ENCODE data around the gene GLS. TPM values are rescaled to one million over a fixed set of nuclear protein-coding genes. Genes with fewer than 3 reads are reported as not detected.

Gene GLS
- total and polyA plus RNA-seq, 9 of the 15 experiments (the other 6 are each of a cell fraction or from before 2014, with no cell fraction given), result 13.7 to 77.5 (median 48.2) TPM

GRCh38 chr2:190844700-190845401 is 35.8 kb upstream of the GLS start (continued):
- TF ChIP-seq, protein P1, sequence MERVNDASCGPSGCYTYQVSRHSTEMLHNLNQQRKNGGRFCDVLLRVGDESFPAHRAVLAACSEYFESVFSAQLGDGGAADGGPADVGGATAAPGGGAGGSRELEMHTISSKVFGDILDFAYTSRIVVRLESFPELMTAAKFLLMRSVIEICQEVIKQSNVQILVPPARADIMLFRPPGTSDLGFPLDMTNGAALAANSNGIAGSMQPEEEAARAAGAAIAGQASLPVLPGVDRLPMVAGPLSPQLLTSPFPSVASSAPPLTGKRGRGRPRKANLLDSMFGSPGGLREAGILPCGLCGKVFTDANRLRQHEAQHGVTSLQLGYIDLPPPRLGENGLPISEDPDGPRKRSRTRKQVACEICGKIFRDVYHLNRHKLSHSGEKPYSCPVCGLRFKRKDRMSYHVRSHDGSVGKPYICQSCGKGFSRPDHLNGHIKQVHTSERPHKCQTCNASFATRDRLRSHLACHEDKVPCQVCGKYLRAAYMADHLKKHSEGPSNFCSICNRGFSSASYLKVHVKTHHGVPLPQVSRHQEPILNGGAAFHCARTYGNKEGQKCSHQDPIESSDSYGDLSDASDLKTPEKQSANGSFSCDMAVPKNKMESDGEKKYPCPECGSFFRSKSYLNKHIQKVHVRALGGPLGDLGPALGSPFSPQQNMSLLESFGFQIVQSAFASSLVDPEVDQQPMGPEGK (CRISPR knock-in tag; IDR thresholded peaks at IDR 0.05; ENCODE audit: borderline replicate concordance), result no peak
- no peak for TF ChIP-seq CBFA2T2 (conservative IDR thresholded peaks at IDR 0.05)
- no peak for TF ChIP-seq TCF3 (CRISPR knock-in tag; IDR thresholded peaks at IDR 0.05)
- no peak for TF ChIP-seq TFAM (CRISPR knock-in tag; conservative IDR thresholded peaks at IDR 0.05)
- no peak for TF ChIP-seq NCOA1 (IDR thresholded peaks at IDR 0.05; ENCODE audit: low read depth)
- TF ChIP-seq, protein P2, sequence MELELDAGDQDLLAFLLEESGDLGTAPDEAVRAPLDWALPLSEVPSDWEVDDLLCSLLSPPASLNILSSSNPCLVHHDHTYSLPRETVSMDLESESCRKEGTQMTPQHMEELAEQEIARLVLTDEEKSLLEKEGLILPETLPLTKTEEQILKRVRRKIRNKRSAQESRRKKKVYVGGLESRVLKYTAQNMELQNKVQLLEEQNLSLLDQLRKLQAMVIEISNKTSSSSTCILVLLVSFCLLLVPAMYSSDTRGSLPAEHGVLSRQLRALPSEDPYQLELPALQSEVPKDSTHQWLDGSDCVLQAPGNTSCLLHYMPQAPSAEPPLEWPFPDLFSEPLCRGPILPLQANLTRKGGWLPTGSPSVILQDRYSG (tag; conservative IDR thresholded peaks at IDR 0.05; ENCODE audit: low read depth), result no peak
- TF ChIP-seq PML (IDR thresholded peaks at IDR 0.05; ENCODE audit: low read length), result no peak

DNA sequence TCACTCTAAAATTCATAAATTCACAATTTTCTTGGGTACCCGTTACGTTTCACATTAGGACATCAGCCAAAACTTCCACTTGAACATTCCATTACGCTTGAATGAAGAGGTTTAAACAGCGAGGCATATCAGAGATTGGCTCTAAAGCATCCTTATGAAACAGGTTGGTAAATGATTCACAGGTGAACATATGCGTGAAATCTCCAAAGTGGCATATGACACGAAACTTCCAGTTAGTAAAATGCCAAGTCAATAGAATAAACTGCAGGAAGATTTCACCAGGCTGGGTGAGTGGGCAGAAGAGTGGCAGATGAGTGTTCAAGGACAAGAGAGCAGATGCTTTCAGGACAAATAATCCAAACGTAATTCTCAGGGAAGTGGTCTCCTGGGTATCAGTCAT is 33.9 kb upstream of the GLS start:
- H3K4me3 ChIP-seq, result no peak overlapping the region
- DNase-seq (ENCODE audit: extremely low read depth in 1 of 4, low spot score in 3 of 4) (no peak), ATAC-seq (no peak), FAIRE-seq (no peak)
- CTCF ChIA-PET (ENCODE audit: low intra/inter-chr PET ratio), result no interaction called here
- 8% methylated on average over 7 of the region's 7 CpGs for WGBS (ENCODE audit: insufficient coverage, low coverage, missing lambda C conversion rate)
- no peak overlapping the region for H3K9ac ChIP-seq (ENCODE audit: insufficient read depth in 1 of 2, low read depth in 2 of 2, low read length in 2 of 2)
- intact Hi-C loops (cut with micrococcal nuclease), result loop anchor here (5.0 to 10.0 kb wide), 2 partner anchors 36 to 98 kb away; partner anchors contain the start of gene GLS
- H3K79me2 ChIP-seq (ENCODE audit: control insufficient read depth, insufficient read depth, low read length), result no peaks in the 10 kb centered on the region
- H3K36me3 ChIP-seq (ENCODE audit: control insufficient read depth, insufficient read depth, low read length), result no peaks in the 10 kb centered on the region
- in situ Hi-C loops (cut with MboI), result no loop called here
- H3K27ac ChIP-seq (ENCODE audit: extremely low read depth, low read depth, low read length), result no peak overlapping the region
- no peaks in the 10 kb centered on the region for H3K9me3 ChIP-seq (replicated peaks; ENCODE audit: control insufficient read depth, insufficient read depth, low read depth, low read length)
- no peak overlapping the region for H3K4me2 ChIP-seq (ENCODE audit: insufficient read depth, low read length)
- H3K27me3 ChIP-seq (ENCODE audit: control insufficient read depth in 2 of 2, insufficient read depth in 2 of 2, low read length in 2 of 2), result no peaks in the 10 kb centered on the region; a peak in 1 of 5 replicates
- H3K9me1 ChIP-seq (ENCODE audit: control insufficient read depth, insufficient read depth, low read length), result no peaks in the 10 kb centered on the region
- BruUV-seq (replicated peaks), result no TSS peak
- POLR2A ChIA-PET, result no interaction called here
- no peaks in the 10 kb centered on the region for H3K4me1 ChIP-seq (replicated peaks in 1 of 2; ENCODE audit: control insufficient read depth in 2 of 2, insufficient read depth in 2 of 2, low read length in 2 of 2)
- H4K20me1 ChIP-seq (replicated peaks; ENCODE audit: control insufficient read depth, insufficient read depth, low read length), result no peaks in the 10 kb centered on the region
- no peak for TF ChIP-seq PHF21A (IDR thresholded peaks at IDR 0.05; ENCODE audit: borderline replicate concordance, low read depth)
- no peak for TF ChIP-seq BRD9 (IDR thresholded peaks at IDR 0.05; ENCODE audit: low read depth, partially characterized antibody)
- TF ChIP-seq MYNN (IDR thresholded peaks at IDR 0.05), result no peak
- no peak for TF ChIP-seq MYNN (CRISPR knock-in tag; IDR thresholded peaks at IDR 0.05)
- TF ChIP-seq SMARCB1 (IDR thresholded peaks at IDR 0.05; ENCODE audit: insufficient read length, low read depth), result no peak
- TF ChIP-seq NFIX (CRISPR knock-in tag; IDR thresholded peaks at IDR 0.05; ENCODE audit: low read depth), result no peak
- no peak for TF ChIP-seq CBX1 (IDR thresholded peaks at IDR 0.05; ENCODE audit: low read depth)
- H2AFZ ChIP-seq (ENCODE audit: low read depth, low read length), result no peak overlapping the region

All from K562 (cell line).